LHCN-M2 (cell line): ENCODE data around the gene LDOC1. TPM values are rescaled to one million over a fixed set of nuclear protein-coding genes. Genes with fewer than 3 reads are reported as not detected.
"Not testable (repeated sequence)": the region's sequence is repeated elsewhere in the genome, so short reads cannot be mapped to it uniquely, and the experiment has no call there.

Source experiments
- DNase-seq: peaks from one replicate; pipeline ENCODE4 v3.0.0-alpha.2; 2012; ENCODE audit warnings: low read depth
- polyA plus RNA-seq: library from polyadenylated mRNA; unstranded; fragments of >200 nt; gene quantifications from one replicate; pipeline ENCODE4 v1.2.1, GENCODE V29; 2012; ENCODE audit warnings: missing spikeins
- total RNA-seq: library from RNA; depleted of rRNA; stranded (reverse); fragments of >200 nt; gene quantifications from 2 replicates; pipeline ENCODE4 v1.2.3, GENCODE V29; 2014; rRNA removed

The LDOC1 gene
- 8.8 and 9.0 TPM in 2 replicates for total RNA-seq
- 75.4 TPM for polyA plus RNA-seq

DNA sequence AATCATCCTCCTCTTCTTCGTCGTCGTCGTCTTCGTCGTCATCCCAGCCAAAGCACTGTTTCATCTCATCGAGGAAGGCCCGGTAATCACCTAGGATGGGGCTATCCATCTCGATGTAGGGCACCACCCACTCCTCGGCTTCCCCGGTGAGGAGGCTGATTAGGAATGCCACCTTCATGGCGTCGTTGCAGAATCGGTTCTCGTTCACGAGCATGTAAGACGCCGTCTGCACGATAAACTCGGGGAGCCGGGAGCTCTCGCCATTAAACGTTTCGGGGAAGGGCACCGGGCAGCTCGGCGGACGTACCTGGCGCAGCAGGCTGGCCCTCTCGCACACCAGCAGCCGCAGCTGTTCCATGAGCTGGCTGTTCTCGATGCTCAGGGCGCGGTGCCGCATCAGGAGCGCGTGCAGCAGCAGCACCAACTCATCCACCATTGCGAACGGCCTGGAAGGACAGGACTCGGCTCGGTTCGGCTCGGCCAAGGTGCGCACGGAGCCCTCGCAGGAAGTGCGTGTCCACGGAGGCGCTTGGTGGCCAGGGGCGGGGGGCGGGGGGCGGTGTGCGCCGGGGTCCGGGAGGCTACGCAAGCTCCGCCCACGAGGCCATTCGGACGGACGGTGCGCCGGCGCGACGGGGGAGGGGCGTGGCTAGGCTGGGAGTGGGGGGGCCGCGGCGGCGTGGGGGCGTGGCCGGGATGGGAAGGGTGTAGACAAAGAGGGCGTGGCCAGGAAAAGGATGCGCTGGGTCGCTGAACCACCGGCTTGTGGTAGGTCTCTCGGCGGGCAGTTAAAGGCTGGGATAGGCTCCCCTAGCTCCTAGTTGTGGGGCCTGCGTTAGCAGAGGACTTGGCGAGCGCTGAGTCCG lies at the start of gene LDOC1:
TSS of gene LDOC1 (minus strand) at position 544 of the 866 bp plus-strand sequence. CDS start at position 436, 108 bp downstream.
- DNase-seq = peak; percentile 74

DNA sequence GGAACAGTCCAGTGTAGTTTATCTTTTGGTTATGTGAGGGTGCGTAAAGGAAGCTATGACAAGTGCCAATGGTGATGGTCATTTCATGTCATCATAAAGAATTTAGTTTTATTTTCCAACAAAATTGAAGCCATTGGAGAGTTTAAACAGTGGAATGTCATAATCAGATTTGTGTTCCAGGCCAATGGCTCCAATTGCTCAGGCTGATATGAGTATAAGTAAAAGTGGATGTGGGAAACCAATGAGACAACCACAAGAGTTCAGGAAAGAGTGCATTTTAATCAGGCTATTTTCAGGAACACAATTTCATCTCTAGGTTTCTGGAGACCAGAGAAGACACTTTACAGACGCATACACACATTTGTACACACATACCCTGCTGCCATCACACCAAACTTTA lies 44.7 kb upstream of the LDOC1 start:
- no peak for DNase-seq

DNA sequence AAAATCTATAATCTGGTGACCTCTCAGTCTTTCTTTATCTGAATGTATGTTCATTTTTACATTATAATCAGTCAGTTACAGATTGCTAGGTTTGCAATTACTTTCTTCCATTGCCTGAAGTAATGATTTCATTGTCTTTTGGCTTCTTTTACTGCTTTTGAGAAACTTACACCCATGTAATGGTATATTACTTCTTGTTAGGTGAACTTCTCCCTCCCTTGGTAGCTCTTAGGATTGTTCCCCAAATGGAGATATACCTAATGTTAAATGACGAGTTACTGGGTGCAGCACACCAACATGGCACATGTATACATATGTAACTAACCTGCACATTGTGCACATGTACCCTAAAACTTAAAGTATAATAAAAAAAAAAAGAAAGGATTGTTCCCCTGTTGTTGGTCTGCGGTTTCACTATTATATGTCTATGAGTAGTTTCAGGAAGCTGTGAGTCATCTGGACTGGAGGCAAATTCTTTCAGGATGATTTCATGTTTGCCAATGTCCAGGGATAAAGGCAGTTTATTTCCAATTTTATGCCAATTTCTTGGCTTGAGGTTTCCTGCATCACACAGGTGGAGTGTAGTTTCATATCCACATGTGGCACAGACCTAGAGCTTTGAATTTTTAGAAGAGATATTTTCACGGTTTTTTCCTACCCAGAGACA lies 43.5 kb upstream of the LDOC1 start:
- peak; percentile 76 for DNase-seq

DNA sequence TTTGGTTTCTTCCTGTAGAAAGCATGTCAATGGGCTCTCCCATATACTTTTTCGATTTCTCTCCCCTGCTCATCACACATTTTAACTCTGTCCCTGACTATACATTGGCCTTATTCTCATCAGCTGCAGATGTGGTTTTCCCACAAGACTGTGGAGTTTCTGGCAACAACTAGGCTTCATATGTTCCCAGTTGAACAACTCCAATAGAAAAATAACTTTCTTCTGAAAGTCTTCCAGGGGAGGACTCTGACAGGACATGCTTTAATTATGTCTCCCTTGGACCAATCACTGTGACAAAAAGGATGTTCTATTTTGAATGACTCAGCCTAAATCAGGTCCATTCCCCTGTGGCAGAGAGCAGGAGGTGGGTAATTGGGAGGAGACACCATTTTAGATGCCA lies 37.3 kb upstream of the LDOC1 start:
- DNase-seq = peak; percentile 14

DNA sequence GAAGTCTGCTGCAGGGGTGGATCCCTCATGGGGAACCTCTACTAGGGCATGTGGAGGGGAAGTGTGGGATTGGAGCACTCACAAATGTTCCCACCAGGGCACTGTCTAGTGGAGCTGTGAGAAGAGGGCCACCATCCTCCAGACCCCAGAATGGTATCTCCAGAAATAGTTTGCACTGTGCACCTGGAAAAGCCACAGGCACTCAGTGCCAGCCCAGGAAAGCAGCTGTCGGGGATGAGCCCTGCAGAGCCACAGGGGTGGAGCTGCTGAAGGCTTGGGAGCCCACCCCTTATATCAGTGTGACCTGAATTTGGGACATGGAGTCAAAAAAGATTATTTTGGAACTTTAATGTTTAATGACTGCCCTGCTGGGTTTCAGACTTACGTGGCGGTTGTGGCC lies 25.0 kb upstream of the LDOC1 start:
- no peak for DNase-seq

DNA sequence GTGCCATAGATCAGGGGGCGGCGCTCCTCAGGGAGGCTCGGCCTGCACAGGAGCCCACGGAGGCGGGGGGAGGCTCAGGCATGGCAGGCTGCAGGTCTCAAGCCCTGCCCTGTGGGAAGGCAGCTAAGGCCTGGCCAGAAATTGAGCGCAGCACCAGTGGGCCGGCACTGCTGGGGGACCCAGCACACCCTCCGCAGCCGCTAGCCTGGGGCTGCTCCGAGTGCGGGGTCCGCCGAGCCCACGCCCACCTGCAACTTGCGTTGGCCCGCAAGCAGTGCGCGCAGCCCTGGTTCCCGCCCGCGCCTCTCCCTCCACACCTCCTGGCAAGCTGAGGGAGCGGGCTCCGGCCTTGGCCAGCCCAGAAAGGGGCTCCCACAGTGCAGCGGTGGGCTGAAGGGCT lies 11.6 kb upstream of the LDOC1 start:
- DNase-seq = not testable (repeated sequence)

DNA sequence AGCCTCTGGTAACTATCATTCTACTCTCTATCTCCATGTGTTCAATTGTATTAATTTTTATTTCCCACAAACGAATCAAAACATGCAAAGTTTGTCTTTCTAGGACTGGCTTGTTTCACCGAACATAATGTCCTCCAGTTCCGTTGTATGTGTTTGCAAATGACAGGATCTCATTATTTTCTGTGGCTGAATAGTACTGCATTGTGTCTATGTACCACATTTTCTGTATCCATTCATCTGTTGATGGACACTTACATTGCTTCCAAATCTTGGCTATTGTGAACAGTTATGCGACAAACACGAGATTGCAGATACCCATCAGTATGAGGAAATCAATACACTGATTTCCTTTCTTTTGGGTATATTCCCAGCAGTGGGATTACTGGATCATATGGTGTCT lies 8.4 kb upstream of the LDOC1 start:
- DNase-seq = no peak

DNA sequence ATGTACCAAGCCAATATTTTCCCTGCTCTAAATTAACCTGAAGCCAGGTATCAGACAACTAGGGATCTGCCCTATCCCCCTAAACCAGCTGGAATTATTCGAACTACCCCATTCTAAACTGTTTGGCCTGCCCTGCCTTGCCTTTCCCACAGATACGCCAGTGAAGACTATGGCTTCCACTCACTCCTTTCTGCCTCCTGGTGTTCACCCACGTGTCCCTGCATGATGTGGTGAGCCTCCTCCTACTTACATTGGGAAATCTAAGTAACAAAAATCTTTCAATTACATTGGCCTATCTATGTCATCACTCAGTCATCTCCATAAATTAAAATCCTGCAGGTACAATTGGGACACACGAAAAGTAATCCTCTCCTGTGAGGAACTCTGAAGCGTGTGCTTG lies 6.1 kb upstream of the LDOC1 start:
- no peak for DNase-seq

DNA sequence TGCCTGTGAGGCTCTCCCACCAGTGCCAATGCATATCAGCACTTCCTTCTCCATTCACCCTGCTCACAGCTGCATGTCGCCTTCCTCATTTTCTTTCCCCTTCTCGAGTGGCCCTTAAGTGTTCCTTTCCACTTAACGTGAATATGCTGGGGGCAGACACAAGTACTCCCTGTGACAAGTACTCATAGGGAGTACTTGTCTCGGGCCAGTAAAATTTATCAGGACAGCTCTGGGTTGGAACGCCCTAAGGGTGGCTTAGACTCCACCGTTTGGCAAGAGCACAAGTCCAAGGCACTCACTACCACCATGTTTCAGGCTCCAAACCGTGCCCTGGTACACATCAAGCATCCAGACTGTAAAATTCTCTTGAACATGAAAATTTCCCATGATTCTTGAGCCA lies 3.9 kb upstream of the LDOC1 start:
- no peak for DNase-seq

DNA sequence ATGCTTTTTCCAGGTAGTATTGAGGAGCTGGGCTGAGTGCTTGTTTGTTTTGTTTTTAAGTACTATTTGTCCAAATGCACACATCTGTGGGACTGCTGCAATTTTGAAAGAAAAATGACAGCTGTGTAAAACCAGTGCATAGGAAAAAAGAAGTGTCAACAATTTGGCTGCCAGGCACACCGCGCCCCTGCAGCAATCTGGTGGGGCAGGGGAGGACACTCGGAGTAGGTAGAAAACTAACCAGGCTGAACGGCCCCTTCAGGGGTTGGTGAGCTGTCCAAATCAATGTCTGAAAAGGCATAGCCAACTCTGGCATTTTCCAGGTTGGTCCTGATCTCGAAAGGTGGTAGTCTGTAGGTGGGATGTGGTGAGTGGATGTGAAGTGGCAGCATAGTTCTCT lies 1.1 kb downstream of the LDOC1 start:
- no peak for DNase-seq

DNA sequence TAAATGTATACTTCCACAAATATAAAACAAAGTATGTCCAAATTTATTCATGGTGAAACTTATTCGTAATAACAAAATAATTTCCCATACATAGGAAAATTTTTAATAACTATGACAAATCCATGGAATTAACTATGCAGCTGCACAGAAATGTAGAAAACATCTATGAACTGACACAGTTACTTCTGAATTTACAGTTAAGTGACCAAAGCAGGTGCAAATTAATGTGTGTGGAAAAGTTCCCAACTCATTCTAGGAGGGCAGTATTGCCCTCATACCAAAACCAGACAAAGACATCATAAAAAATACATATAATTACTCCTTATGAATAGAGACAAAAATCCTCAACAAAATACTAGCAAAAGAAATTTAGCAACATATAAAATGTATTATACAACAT lies 12.5 kb downstream of the LDOC1 start:
- peak; percentile 20 for DNase-seq

DNA sequence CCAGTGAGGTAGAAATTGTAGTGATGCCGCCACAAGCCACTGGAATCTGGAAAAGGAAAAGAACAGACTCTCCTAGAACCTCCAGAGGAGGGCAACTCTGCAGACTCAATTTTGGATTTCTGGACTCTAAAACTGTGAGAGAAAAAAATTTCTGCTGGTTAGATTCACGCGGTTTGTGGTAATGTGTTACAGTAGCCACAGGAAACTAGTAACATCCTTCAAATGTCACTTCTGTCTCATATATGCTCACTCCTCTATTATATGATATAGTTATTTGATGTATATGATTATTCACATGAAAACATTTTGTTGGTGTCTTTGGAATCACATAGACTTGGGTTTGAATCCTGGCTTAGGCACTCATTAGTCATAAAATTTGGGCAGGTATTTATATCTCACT lies 18.8 kb downstream of the LDOC1 start:
- no peak for DNase-seq

DNA sequence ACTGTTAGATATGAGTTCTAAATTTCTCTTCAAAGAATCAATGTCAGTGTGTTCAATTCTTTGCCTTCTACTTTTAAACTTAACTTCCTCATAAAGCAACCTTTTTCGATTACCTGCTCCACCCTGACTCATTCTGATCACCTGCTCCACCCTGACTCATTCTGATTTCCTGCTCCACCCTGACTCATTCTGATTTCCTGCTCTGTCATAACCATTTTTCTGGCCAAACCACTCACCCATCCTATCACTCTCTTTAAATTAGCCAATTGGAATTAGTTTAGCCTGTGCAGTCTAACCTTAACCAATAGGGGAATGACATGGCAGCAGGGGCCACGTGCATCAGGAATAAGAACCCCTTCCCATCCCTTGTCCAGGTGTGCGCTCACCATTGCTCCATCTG lies 21.7 kb downstream of the LDOC1 start:
- DNase-seq = not testable (repeated sequence)

DNA sequence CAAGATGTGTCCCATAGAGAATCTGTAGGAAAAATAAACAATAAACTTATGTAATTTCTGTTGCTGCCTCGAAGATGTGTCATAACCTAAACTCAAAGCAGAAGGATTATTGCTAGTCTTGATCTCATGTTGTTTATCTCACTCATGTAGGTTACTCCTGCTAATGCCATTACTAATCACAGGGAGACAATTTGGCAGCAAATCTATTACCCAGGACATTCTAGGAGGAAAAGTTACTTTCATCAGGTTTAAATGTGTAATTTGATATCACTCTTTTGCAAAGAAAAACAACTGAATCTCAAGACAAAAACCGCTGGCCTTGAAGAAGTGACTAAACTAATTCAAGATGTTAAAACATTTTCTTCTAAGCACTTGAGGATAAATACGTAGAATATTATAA lies 34.0 kb downstream of the LDOC1 start:
- DNase-seq = peak; percentile 29

DNA sequence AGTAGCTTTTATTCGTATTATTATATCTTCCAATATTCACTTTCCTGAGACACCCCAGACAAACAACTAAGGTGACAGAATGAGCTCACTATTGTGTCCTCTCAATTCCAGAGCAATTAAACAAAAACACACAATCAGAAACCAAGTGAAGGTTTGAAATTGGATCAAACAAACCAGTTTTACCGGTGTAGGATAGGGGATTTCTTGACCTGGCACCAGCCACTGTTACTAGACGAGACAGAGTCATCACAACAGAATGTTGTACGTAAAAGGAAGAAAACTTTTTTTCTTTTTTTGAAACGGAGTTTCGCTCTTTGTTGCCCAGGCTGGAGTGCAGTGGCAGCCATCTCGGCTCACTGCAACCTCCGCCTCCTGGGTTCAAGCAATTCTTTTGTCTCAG lies 43.7 kb downstream of the LDOC1 start:
- no peak for DNase-seq

DNA sequence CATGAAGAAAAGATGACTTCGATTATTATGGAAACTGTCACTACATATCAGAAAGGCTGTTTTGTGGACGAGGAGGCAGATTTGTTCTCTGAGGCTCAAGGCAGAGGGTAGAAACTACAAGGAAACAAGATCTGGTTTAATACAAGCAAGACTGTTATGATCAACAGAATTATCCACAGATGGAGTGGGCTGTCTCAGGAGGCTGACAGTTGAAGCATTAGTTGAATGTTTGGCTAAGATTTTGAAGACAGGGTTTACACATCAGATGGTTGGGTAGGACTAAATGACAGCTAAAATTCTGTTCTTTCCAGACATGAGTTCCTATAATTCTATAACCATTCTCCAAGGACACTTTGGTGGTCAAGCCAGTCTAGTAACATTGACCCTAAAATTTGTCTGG lies 49.8 kb downstream of the LDOC1 start:
- no peak for DNase-seq

Other genes starting within 250 kb of the LDOC1 start
- gene SPANXB1, start 174.5 kb downstream of the LDOC1 start, total RNA-seq = not detected in 2 replicates
- gene SPANXC, start 65.4 kb upstream of the LDOC1 start, total RNA-seq = not detected in 2 replicates